Left lung (tissue), 10 donors: ENCODE measurements around the gene PSMD12. TPM values are rescaled to one million over a fixed set of nuclear protein-coding genes. Genes with fewer than 3 reads are reported as not detected.
"Not testable (repeated sequence)": the region's sequence is repeated elsewhere in the genome, so short reads cannot be mapped to it uniquely, and the experiment has no call there.

Experiments
- ATAC-seq: fragments of 200-7000 bp; cut with Tn5 transposase; one replicate; pipeline ENCODE4 v1.9.1; 2020; ENCODE audit warnings: moderate library complexity
- DNase-seq, 4 donors: peaks; one replicate each; pipeline ENCODE4 v3.0.0-alpha.2; 2013 to 2020
- H3K27ac ChIP-seq, 2 donors: fragments of 200-600 bp; sonication (generic) in 1 of 2; one replicate each; pipeline versions ENCODE4 v1.5.0 to v1.8.0; 2020 to 2021
- H3K27me3 ChIP-seq, 2 donors: fragments of 200-600 bp; sonication (generic) in 1 of 2; one replicate each; pipeline versions ENCODE4 v1.5.0 to v1.8.0; 2020 to 2021
- H3K36me3 ChIP-seq, 2 donors: fragments of 200-600 bp; sonication (generic) in 1 of 2; one replicate each; pipeline versions ENCODE4 v1.5.0 to v1.8.0; 2020 to 2021
- H3K4me1 ChIP-seq, 2 donors: fragments of 200-600 bp; one replicate each; pipeline ENCODE4 v1.8.0; 2021
- H3K4me3 ChIP-seq, 2 donors: fragments of 200-600 bp; sonication (generic) in 1 of 2; one replicate each; pipeline versions ENCODE4 v1.5.0 to v1.8.0; 2020 to 2021; ENCODE audit warnings: mild to moderate bottlenecking in 1 of 2
- H3K9me3 ChIP-seq, 2 donors: fragments of 200-600 bp; sonication (generic) in 1 of 2; one replicate each; pipeline versions ENCODE4 v1.5.0 to v1.8.0; 2020 to 2021
- intact Hi-C, 2 donors: fragments of 100-400 bp; cut with DNase I; formaldehyde crosslinking; loops; one replicate each; pipeline versions ENCODE4 v1.11.2 to v1.14.2; 2022
- polyA plus RNA-seq, 6 donors: library from polyadenylated mRNA; unstranded; fragments of 120-200 nt; gene quantifications; one replicate each; pipeline ENCODE4 v1.2.1, GENCODE V29; 2013; ENCODE audit not compliant: insufficient read length in 6 of 6
- total RNA-seq, 2 donors: library from RNA; stranded (reverse); fragmentation: NEBNext Ultra II Directional; extraction: Animal tissue kit (Norgen Biotek cat#: 25700); gene quantifications; one replicate each; pipeline ENCODE4 v1.2.1, GENCODE V29; 2021
- TF ChIP-seq, protein P1 (sequence below), 2 donors: fragments of 200-600 bp; sonication (generic) in 1 of 2; IDR thresholded peaks; one replicate each; pipeline versions ENCODE4 v1.5.0 to v1.8.0; 2021; ENCODE audit warnings: antibody characterized with exemption in 2 of 2
- donor health status: DM: no; HTN: yes; CAD: no.
- donor health status: DM: no; HTN: no; CAD: no.

PSMD12 gene
- total and polyA plus RNA-seq, 8 donors = 40.0 to 56.6 (median 43.5) TPM

DNA sequence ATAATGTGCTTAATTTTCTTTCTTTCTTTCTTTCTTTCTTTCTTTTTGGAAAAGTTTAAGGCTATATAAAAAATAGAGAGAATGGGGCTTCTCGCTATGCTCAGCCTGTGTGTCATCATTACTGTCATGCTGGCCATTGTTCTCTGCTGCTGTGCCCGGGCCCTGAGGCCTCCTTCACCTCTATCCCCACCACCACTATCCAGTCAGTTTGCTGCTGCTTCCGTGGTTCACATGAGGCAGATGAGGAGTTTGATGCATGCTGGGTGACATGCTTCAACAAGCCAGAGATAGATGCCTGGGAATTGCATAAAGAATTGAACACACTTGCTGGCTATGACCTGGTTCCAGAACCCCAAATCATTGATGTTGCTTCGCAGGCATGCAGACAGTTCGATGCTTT is 47.0 kb upstream of the PSMD12 start:
- intact Hi-C loops = no loop called here
- DNase-seq (no peak), ATAC-seq (no peak)
- no peak overlapping the region for H3K4me3 ChIP-seq
- peaks cover 4 to 6% of the 10 kb centered on the region in 2 donors for H3K4me1 ChIP-seq
- TF ChIP-seq, protein P1, sequence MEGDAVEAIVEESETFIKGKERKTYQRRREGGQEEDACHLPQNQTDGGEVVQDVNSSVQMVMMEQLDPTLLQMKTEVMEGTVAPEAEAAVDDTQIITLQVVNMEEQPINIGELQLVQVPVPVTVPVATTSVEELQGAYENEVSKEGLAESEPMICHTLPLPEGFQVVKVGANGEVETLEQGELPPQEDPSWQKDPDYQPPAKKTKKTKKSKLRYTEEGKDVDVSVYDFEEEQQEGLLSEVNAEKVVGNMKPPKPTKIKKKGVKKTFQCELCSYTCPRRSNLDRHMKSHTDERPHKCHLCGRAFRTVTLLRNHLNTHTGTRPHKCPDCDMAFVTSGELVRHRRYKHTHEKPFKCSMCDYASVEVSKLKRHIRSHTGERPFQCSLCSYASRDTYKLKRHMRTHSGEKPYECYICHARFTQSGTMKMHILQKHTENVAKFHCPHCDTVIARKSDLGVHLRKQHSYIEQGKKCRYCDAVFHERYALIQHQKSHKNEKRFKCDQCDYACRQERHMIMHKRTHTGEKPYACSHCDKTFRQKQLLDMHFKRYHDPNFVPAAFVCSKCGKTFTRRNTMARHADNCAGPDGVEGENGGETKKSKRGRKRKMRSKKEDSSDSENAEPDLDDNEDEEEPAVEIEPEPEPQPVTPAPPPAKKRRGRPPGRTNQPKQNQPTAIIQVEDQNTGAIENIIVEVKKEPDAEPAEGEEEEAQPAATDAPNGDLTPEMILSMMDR (IDR thresholded peaks at IDR 0.05) = no peak
- no peaks in the 10 kb centered on the region for H3K36me3 ChIP-seq
- H3K27ac ChIP-seq = no peak overlapping the region
- H3K27me3 ChIP-seq = no peaks in the 10 kb centered on the region
- H3K9me3 ChIP-seq = no peaks in the 10 kb centered on the region

DNA sequence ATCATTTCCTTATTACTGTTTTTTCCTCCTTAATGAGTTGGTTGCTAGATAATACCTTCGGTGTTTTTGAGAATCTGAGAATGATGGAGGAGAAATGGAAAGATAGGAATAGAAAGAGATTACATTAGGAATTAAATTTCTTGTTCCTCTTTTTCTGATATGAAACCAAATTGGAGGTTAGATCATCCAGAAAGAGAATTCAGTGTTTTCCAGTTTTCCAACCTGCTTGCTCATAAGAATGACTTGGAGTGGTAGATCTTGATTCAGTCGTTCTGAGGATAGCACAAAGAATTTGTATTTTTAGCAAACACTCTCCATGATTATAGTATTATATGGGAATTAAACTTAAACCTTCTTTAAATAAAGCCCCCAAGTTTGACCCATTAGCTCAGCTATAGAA is 46.6 kb upstream of the PSMD12 start:
- Histone ChIP-seq H3K4me1 (peaks cover 4 to 6% of the 10 kb centered on the region in 2 donors), H3K27ac (no peak overlapping the region), H3K9me3 (no peaks in the 10 kb centered on the region), H3K36me3 (no peaks in the 10 kb centered on the region), H3K27me3 (no peaks in the 10 kb centered on the region), H3K4me3 (no peak overlapping the region)
- intact Hi-C loops = no loop called here
- ATAC-seq (no peak), DNase-seq (no peak)
- TF ChIP-seq, protein P1 (IDR thresholded peaks at IDR 0.05) = no peak

DNA sequence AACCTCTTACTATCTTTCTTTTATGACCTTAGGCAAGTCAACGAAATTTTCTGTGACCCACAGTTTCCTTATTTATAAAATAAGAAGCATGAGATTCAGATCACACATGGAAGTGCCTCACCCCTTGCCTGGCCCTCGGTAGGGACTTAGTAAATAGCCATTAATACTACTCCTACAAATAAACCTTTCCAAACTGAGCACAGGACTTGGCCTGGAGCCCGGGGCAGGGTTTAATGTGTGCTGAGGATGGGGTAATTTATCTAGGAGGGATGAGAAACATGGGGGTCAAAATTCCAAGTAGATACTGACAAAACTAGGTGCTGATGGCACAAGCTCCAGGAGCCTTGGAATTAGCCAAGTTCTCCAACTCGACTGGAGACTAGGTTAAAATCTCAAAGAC is 45.7 kb upstream of the PSMD12 start:
- DNase-seq = no peak

DNA sequence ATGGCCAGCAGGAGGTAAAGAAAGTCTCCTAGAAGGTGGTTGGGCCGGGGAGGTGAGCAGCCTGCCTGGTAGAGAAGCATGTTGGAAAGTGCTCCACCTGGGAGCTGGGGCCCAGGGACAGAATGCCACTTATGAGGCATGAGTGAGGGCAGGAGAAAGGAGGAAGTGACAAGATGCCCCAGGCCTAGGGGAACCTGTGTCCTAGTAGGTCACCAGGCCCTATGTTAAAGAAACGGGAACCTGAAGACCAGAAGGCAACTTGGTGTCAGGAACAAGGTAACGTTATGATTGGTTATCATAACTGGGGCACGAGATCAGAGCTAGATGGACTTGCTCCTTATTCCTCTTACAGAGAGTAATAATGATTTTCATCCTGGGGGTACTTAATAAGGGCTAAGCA is 45.0 kb upstream of the PSMD12 start:
- no peaks in the 10 kb centered on the region for H3K27me3 ChIP-seq
- intact Hi-C loops = no loop called here
- H3K36me3 ChIP-seq = no peaks in the 10 kb centered on the region
- TF ChIP-seq, protein P1 (IDR thresholded peaks at IDR 0.05) = no peak
- H3K9me3 ChIP-seq = no peaks in the 10 kb centered on the region
- DNase-seq (no peak), ATAC-seq (peak; percentile 26)
- peaks cover 4 to 6% of the 10 kb centered on the region in 2 donors for H3K4me1 ChIP-seq
- H3K4me3 ChIP-seq = no peak overlapping the region
- H3K27ac ChIP-seq = no peak overlapping the region

More for the DNA sequence above, 45.7 kb upstream of the PSMD12 start:
- Histone ChIP-seq H3K4me1 (peaks cover 4 to 6% of the 10 kb centered on the region in 2 donors), H3K27me3 (no peaks in the 10 kb centered on the region), H3K4me3 (no peak overlapping the region), H3K36me3 (no peaks in the 10 kb centered on the region), H3K27ac (no peak overlapping the region), H3K9me3 (no peaks in the 10 kb centered on the region)
- intact Hi-C loops = no loop called here
- TF ChIP-seq, protein P1 (IDR thresholded peaks at IDR 0.05) = no peak
- ATAC-seq = no peak

DNA sequence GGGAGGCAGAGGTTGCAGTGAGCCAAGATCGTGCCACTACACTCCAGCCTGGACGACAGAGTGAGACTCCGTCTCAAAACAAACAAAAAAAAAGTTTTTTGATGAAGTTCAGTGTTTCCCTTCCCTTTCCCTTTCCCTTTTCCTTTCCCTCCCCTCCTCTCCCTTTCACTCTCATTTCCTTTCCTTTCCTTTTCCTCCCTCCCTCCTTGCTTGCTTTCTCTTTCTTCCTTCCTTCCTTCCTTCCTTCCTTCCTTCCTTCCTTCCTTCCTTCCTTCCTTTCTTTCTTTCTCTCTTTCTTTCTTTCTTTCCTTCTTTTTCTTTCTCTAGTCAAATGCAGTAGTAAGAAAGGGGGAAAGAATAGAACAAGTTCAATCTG is 42.1 kb upstream of the PSMD12 start:
- H3K4me1 ChIP-seq, ATAC-seq, H3K9me3 ChIP-seq, H3K36me3 ChIP-seq, DNase-seq, H3K27me3 ChIP-seq, H3K4me3 ChIP-seq, H3K27ac ChIP-seq, intact Hi-C loops: not testable (repeated sequence)

DNA sequence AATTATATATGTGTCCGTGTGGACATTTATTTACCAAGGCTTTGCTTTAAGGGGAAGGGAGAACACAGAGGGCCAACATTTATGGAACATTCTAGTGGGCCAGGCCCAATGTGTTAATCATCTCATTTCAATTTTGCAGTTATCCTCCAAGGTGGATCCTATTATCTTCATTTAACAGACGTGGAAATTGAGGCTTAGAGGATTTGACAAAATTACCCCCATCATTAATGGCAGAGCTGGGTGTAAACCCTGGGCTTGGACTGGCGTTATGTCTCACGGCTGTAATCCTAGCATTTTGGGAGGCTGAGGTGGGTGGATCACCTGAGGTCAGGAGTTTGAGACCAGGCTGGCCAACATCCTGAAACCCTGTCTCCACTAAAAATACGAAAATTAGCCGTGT is 37.1 kb upstream of the PSMD12 start:
- Histone ChIP-seq H3K27ac (no peak overlapping the region), H3K9me3 (no peaks in the 10 kb centered on the region), H3K4me1 (peaks cover 0 to 29% of the 10 kb centered on the region in 2 donors), H3K27me3 (no peaks in the 10 kb centered on the region), H3K36me3 (no peaks in the 10 kb centered on the region), H3K4me3 (no peak overlapping the region)
- intact Hi-C loops = no loop called here
- ATAC-seq (no peak), DNase-seq (no peak)
- TF ChIP-seq, protein P1 (IDR thresholded peaks at IDR 0.05) = no peak
